Glomerular visceral epithelial cell (primary cell): ENCODE data around the gene ABLIM2.

Experiments used
- DNase-seq: peaks from one replicate; pipeline ENCODE4 v3.0.0-alpha.2; 2016; ENCODE audit errors: extremely low spot score

ABLIM2 gene

GRCh38 chr4:8157944-8158709 is 486 bp downstream of the ABLIM2 start:
- DNase-seq, result no peak

- no peak for DNase-seq
Observed at GRCh38 chr4:8157496-8157895, 1.1 kb downstream of the ABLIM2 start.

- DNase-seq, result no peak
Observed at GRCh38 chr4:8156617-8157016, 2.0 kb downstream of the ABLIM2 start.

GRCh38 chr4:8155660-8156421 is 2.8 kb downstream of the ABLIM2 start:
- DNase-seq, result no peak

GRCh38 chr4:8155048-8155447 is 3.6 kb downstream of the ABLIM2 start:
- DNase-seq, result no peak

GRCh38 chr4:8153441-8153840 is 5.2 kb downstream of the ABLIM2 start:
- DNase-seq, result no peak

GRCh38 chr4:8152865-8153257 is 5.8 kb downstream of the ABLIM2 start:
- DNase-seq, result no peak

GRCh38 chr4:8152090-8152864 is 6.3 kb downstream of the ABLIM2 start:
- DNase-seq, result no peak

GRCh38 chr4:8151165-8151650 is 7.4 kb downstream of the ABLIM2 start:
- DNase-seq, result no peak

GRCh38 chr4:8150152-8151090 is 8.2 kb downstream of the ABLIM2 start:
- DNase-seq, result no peak

GRCh38 chr4:8149664-8150063 is 8.9 kb downstream of the ABLIM2 start:
- no peak for DNase-seq

GRCh38 chr4:8148785-8149435 is 9.7 kb downstream of the ABLIM2 start:
- DNase-seq, result no peak

GRCh38 chr4:8148159-8148558 is 10.5 kb downstream of the ABLIM2 start:
- DNase-seq, result no peak

- DNase-seq, result no peak
Observed at GRCh38 chr4:8147231-8147970, 11.2 kb downstream of the ABLIM2 start.

GRCh38 chr4:8146157-8146556 is 12.5 kb downstream of the ABLIM2 start:
- DNase-seq, result no peak

- no peak for DNase-seq
Observed at GRCh38 chr4:8144359-8144758, 14.3 kb downstream of the ABLIM2 start.

GRCh38 chr4:8143392-8144140 is 15.0 kb downstream of the ABLIM2 start:
- no peak for DNase-seq

- DNase-seq, result no peak
Observed at GRCh38 chr4:8142556-8142955, 16.1 kb downstream of the ABLIM2 start.

GRCh38 chr4:8141935-8142334 is 16.7 kb downstream of the ABLIM2 start:
- no peak for DNase-seq
